ENCODE measurements around the gene DDI1. TPM values are rescaled to one million over a fixed set of nuclear protein-coding genes. Genes with fewer than 3 reads are reported as not detected.

Gene DDI1
- total RNA-seq, 4 donors from 2014 or later: not detected

- TF ChIP-seq POLR2A (IDR thresholded peaks at IDR 0.05): no peak
- no peak for TF ChIP-seq CTCF (IDR thresholded peaks at IDR 0.05)
- intact Hi-C loops (cut with DNase I; ENCODE audit: low total_unique reads): no loop called here
- no peaks in the 10 kb centered on the region for H3K4me1 ChIP-seq
- no peaks in the 10 kb centered on the region for H3K36me3 ChIP-seq
- DNase-seq: no peak
- H3K9me3 ChIP-seq: no peaks in the 10 kb centered on the region
- H3K27ac ChIP-seq: no peak overlapping the region
- H3K4me3 ChIP-seq: no peak overlapping the region
- H3K27me3 ChIP-seq: no peaks in the 10 kb centered on the region
Observed at GRCh38 chr11:104076455-104076854, 40.0 kb downstream of the DDI1 start.

- no peaks in the 10 kb centered on the region for H3K4me1 ChIP-seq
- no peaks in the 10 kb centered on the region for H3K36me3 ChIP-seq
- no peak for TF ChIP-seq CTCF (IDR thresholded peaks at IDR 0.05)
- TF ChIP-seq POLR2A (IDR thresholded peaks at IDR 0.05): no peak
- DNase-seq: no peak
- intact Hi-C loops (cut with DNase I; ENCODE audit: low total_unique reads): no loop called here
- H3K9me3 ChIP-seq: no peaks in the 10 kb centered on the region
- H3K27ac ChIP-seq: no peak overlapping the region
- no peak overlapping the region for H3K4me3 ChIP-seq
- H3K27me3 ChIP-seq: no peaks in the 10 kb centered on the region
Observed at GRCh38 chr11:104078245-104078644, 41.8 kb downstream of the DDI1 start.

- intact Hi-C loops (cut with DNase I; ENCODE audit: low total_unique reads): no loop called here
- Histone ChIP-seq H3K4me1 (no peaks in the 10 kb centered on the region), H3K27me3 (no peaks in the 10 kb centered on the region), H3K9me3 (no peaks in the 10 kb centered on the region), H3K36me3 (no peaks in the 10 kb centered on the region), H3K4me3 (no peak overlapping the region), H3K27ac (no peak overlapping the region)
- DNase-seq: no peak
- TF ChIP-seq CTCF (IDR thresholded peaks at IDR 0.05) (no peak), POLR2A (IDR thresholded peaks at IDR 0.05) (no peak)
Observed at GRCh38 chr11:104078995-104079394, 42.6 kb downstream of the DDI1 start.

- Histone ChIP-seq H3K36me3 (no peaks in the 10 kb centered on the region), H3K27me3 (no peaks in the 10 kb centered on the region), H3K27ac (no peak overlapping the region), H3K4me1 (no peaks in the 10 kb centered on the region), H3K4me3 (no peak overlapping the region), H3K9me3 (no peaks in the 10 kb centered on the region)
- intact Hi-C loops (cut with DNase I; ENCODE audit: low total_unique reads): no loop called here
- no peak for DNase-seq
- TF ChIP-seq POLR2A (IDR thresholded peaks at IDR 0.05) (no peak), CTCF (IDR thresholded peaks at IDR 0.05) (no peak)
Observed at GRCh38 chr11:104086621-104087020, 50.2 kb downstream of the DDI1 start.

Other genes starting within 250 kb of the DDI1 start
- 10 to 100 TPM in 2 of 4 donors, 1 to 10 TPM in 2; 2.8 to 57.9 (median 23.9) TPM for gene PDGFD, start 127.5 kb downstream of the DDI1 start, total RNA-seq

All from uterus (tissue), 4 donors.